GM23248 (cell line): Measurements from ENCODE around the gene CORIN. TPM values are rescaled to one million over a fixed set of nuclear protein-coding genes. Genes with fewer than 3 reads are reported as not detected.

Source experiments
- DNase-seq: peaks from one replicate; pipeline ENCODE4 v3.0.0-alpha.2; 2015
- H2AFZ ChIP-seq: fragments of 200-600 bp; sonication (generic); 2 replicates; pipeline ENCODE4 v1.6.1; 2016; ENCODE audit warnings: antibody characterized with exemption
- H3F3A ChIP-seq: fragments of 200-600 bp; sonication (generic); 2 replicates; pipeline ENCODE4 v1.6.1; 2016; ENCODE audit warnings: mild to moderate bottlenecking, antibody characterized with exemption, mixed run types; ENCODE audit not compliant: insufficient read depth
- H3K27ac ChIP-seq: fragments of 200-600 bp; sonication (generic); 2 replicates; pipeline ENCODE4 v1.5.1; 2016; ENCODE audit warnings: mild to moderate bottlenecking
- H3K27me3 ChIP-seq: fragments of 200-600 bp; sonication (generic); replicated peaks from 2 replicates; pipeline ENCODE4 v1.6.1; 2016; ENCODE audit warnings: mild to moderate bottlenecking; ENCODE audit not compliant: insufficient read depth
- H3K36me3 ChIP-seq: fragments of 200-600 bp; sonication (generic); 2 replicates; pipeline ENCODE4 v1.6.1; 2016; ENCODE audit warnings: low read depth, mild to moderate bottlenecking
- H3K4me1 ChIP-seq: fragments of 200-600 bp; sonication (generic); 2 replicates; pipeline ENCODE4 v1.6.1; 2016; ENCODE audit warnings: mild to moderate bottlenecking; ENCODE audit not compliant: insufficient read depth
- H3K4me2 ChIP-seq: fragments of 200-600 bp; sonication (generic); one replicate; pipeline ENCODE4 v1.6.1; 2016; ENCODE audit warnings: mild to moderate bottlenecking; ENCODE audit not compliant: unreplicated experiment
- H3K4me3 ChIP-seq: fragments of 200-600 bp; sonication (generic); 2 replicates; pipeline ENCODE4 v1.5.1; 2016; ENCODE audit warnings: mild to moderate bottlenecking
- H3K79me2 ChIP-seq: fragments of 200-600 bp; sonication (generic); 2 replicates; pipeline ENCODE4 v1.6.1; 2016; ENCODE audit warnings: mild to moderate bottlenecking; ENCODE audit not compliant: insufficient read depth
- H3K9ac ChIP-seq: fragments of 200-600 bp; sonication (generic); 2 replicates; pipeline ENCODE4 v1.6.1; 2016; ENCODE audit warnings: mild to moderate bottlenecking
- H3K9me2 ChIP-seq: fragments of 200-600 bp; sonication (generic); 2 replicates; pipeline ENCODE4 v1.6.1; 2016; ENCODE audit warnings: mixed run types, mild to moderate bottlenecking, moderate library complexity; ENCODE audit not compliant: insufficient read depth
- H3K9me3 ChIP-seq: fragments of 200-600 bp; sonication (generic); one replicate; pipeline ENCODE4 v1.6.1; 2017; ENCODE audit warnings: low read depth
- H4K20me1 ChIP-seq: fragments of 200-600 bp; sonication (generic); 2 replicates; pipeline ENCODE4 v1.6.0; 2016; ENCODE audit not compliant: insufficient read depth
- EZH2 ChIP-seq: fragments of 200-600 bp; sonication (generic); IDR thresholded peaks from 2 replicates; pipeline ENCODE4 v1.6.1; 2018; ENCODE audit warnings: antibody characterized with exemption, mild to moderate bottlenecking; ENCODE audit not compliant: insufficient read depth, poor library complexity, severe bottlenecking
- EZH2phosphoT487 ChIP-seq: fragments of 200-600 bp; sonication (generic); IDR thresholded peaks from 2 replicates; pipeline ENCODE4 v1.6.1; 2018; ENCODE audit warnings: antibody characterized with exemption, moderate library complexity, mild to moderate bottlenecking, low read depth; ENCODE audit not compliant: insufficient read depth
- WGBS, 2 experiments: methylation state at CpG; one replicate each; pipeline ENCODE4 v1.1.6; 2015 to 2017; ENCODE audit warnings: low lambda C conversion rate in 2 of 2, low coverage in 1 of 2; ENCODE audit errors: missing lambda C conversion rate in 2 of 2; 5-methylcytosine and 5-hydroxymethylcytosine counted together
- in situ Hi-C: fragments of 300-500 bp; cut with MboI; formaldehyde crosslinking; loops from 2 replicates; pipeline ENCODE4 v1.15.0; 2020
- polyA plus RNA-seq: library from polyadenylated mRNA; unstranded; fragments of >200 nt; fragmentation: Nextera tagmentation; extraction: Ambion mirVana; gene quantifications from 2 replicates; pipeline ENCODE4 v1.2.1, GENCODE V29; 2016
- total RNA-seq: library from RNA; depleted of rRNA; stranded (reverse); fragments of >200 nt; shearing (Covaris generic); gene quantifications from 2 replicates; pipeline ENCODE4 v1.2.3, GENCODE V29; 2014

Gene CORIN
- total and polyA plus RNA-seq, 2 experiments from 2014 or later: 0.70 to 0.86 TPM

DNA sequence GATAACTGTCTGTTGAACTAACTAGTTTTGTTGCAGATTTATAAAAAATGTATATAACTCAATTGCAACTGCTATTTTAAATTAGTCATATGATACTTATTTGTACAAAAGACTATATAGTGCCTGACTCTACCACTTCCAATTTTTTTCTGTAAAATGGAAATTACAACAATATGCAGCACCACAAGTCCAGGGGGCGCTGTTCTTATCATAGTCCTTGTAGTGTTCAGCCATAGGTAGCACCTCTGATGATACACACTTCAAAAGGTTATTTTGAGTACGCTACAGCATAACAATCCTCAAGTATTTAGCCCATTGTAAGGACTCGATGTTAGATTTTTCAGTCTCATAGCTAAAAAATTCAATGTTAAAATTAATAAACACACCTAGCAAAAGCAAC is 174.9 kb downstream of the CORIN start:
- peak; percentile 42 for DNase-seq
- in situ Hi-C loops: loop anchor here (10.0 kb wide), 1 partner anchor 272 kb away; no protein-coding TSS in a partner anchor
- Histone ChIP-seq H3K4me3 (no peak overlapping the region), H3K27ac (no peak overlapping the region), H3K4me2 (no peak overlapping the region), H3K9me3 (no peaks in the 10 kb centered on the region), H3K36me3 (no peaks in the 10 kb centered on the region), H3K9ac (no peak overlapping the region), H3K79me2 (no peaks in the 10 kb centered on the region), H2AFZ (no peak overlapping the region), H3F3A (no peaks in the 10 kb centered on the region), H3K4me1 (no peaks in the 10 kb centered on the region), H3K27me3 (no peaks in the 10 kb centered on the region), H4K20me1 (no peaks in the 10 kb centered on the region), H3K9me2 (no peaks in the 10 kb centered on the region)
- 78 to 80% methylated on average over 3 of the region's 3 CpGs for whole genome bisulfite sequencing, 2 experiments
- TF ChIP-seq EZH2: no peak
- TF ChIP-seq EZH2phosphoT487: no peak

DNA sequence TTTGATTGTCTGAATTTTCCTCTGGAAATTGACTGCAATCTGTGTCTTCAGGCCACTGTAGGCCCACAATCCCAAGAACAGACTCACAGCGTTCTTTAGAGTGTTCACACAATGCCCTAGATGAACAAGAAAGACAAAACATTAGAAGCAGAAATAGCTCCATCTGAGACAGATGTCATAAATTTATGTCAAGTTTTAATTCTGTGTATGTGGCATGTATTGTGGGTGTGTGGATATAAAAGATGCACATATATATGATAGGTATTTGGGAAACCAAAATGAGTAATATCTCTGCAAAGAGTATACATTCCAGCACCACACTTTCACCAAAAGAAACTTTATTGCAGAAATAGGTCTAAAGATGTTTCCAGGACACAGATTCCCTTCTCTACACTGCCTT is 176.1 kb downstream of the CORIN start:
- no peak for DNase-seq
- Histone ChIP-seq H3K4me1 (no peaks in the 10 kb centered on the region), H3K9me3 (no peaks in the 10 kb centered on the region), H3K4me2 (no peak overlapping the region), H3K36me3 (no peaks in the 10 kb centered on the region), H3K79me2 (no peaks in the 10 kb centered on the region), H3K9ac (no peak overlapping the region), H3F3A (no peaks in the 10 kb centered on the region), H3K4me3 (no peak overlapping the region), H2AFZ (no peak overlapping the region), H3K9me2 (no peaks in the 10 kb centered on the region), H3K27ac (no peak overlapping the region), H4K20me1 (no peaks in the 10 kb centered on the region), H3K27me3 (no peaks in the 10 kb centered on the region)
- TF ChIP-seq EZH2 (no peak), EZH2phosphoT487 (no peak)
- 72 to 76% methylated on average over 1 of the region's 1 CpG for WGBS, 2 experiments
- in situ Hi-C loops: loop anchor here (10.0 kb wide), 1 partner anchor 273 kb away; no protein-coding TSS in a partner anchor

DNA sequence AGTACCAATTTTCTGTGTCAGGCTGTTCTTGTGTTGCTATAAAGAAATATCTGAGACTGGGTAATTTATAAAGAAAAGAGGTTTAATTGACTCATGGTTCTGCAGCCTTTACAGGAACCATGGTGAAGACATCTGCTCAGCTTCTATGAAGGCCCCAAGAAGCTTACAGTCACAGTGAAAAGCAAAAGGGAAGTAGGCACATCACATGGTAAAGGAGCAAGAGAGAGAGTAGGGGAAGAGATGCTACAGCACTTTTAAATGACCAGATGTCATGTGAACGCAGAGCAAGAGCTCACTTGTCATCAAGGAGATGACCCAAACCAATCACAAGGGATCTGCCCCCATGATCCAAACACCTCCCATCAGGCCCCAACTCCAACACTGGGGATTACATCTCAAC is 178.5 kb downstream of the CORIN start:
- no peak overlapping the region for H3K27ac ChIP-seq
- no peaks in the 10 kb centered on the region for H4K20me1 ChIP-seq
- no peaks in the 10 kb centered on the region for H3K4me1 ChIP-seq
- no peaks in the 10 kb centered on the region for H3F3A ChIP-seq
- no peaks in the 10 kb centered on the region for H3K36me3 ChIP-seq
- H3K79me2 ChIP-seq: no peaks in the 10 kb centered on the region
- no peak for DNase-seq
- no peaks in the 10 kb centered on the region for H3K27me3 ChIP-seq
- H3K4me3 ChIP-seq: no peak overlapping the region
- in situ Hi-C loops: no loop called here
- H2AFZ ChIP-seq: no peak overlapping the region
- TF ChIP-seq EZH2phosphoT487: no peak
- no peak overlapping the region for H3K4me2 ChIP-seq
- no peak overlapping the region for H3K9ac ChIP-seq
- no peaks in the 10 kb centered on the region for H3K9me2 ChIP-seq
- 63 to 92% methylated on average over 1 of the region's 1 CpG for WGBS, 2 experiments
- no peaks in the 10 kb centered on the region for H3K9me3 ChIP-seq

DNA sequence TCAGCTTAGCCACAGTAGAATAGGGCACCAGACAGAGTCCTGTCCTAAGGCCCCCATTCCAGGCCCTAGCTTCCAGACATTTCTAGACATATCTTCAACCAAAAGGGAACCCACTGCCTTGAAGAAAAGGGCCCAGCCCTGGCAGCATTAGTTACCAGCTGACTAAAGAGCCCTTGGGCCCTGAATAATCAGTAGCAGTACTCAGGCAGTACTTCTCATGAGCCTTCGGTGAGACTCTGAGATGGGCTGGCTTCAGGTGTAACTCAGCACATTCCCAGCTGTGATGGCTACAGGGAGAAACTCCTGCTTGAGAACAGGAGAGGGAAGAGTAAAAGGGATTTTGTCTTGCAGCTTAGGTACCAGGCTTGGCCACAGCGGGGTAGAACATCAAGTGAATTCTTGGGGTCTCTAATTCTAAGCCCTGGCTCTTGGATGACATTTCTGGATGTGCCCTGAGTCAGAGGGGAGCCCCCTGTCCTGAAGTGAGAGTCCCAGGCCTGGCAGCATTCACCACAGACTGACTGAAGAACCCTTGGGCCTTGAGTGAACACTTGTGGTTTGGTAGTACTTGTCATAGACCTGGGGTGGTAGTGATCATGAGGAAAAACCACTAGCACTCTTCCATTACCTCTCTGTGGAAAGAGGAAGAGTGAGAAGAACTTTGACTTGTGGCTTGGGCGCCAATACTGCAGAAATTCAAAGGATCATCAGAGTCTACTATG is 182.7 kb downstream of the CORIN start:
- WGBS, 2 experiments: 60 to 69% methylated on average over 3 of the region's 3 CpGs
- no peaks in the 10 kb centered on the region for H3K9me2 ChIP-seq
- H3K9me3 ChIP-seq: no peaks in the 10 kb centered on the region
- no peak overlapping the region for H3K4me3 ChIP-seq
- no peaks in the 10 kb centered on the region for H3K4me1 ChIP-seq
- in situ Hi-C loops: no loop called here
- no peak overlapping the region for H3K4me2 ChIP-seq
- DNase-seq: no peak
- H3K27ac ChIP-seq: no peak overlapping the region
- no peak overlapping the region for H3K9ac ChIP-seq
- H3K27me3 ChIP-seq: no peaks in the 10 kb centered on the region; the same call in 1 of the 2 replicates
- no peaks in the 10 kb centered on the region for H3K79me2 ChIP-seq
- no peaks in the 10 kb centered on the region for H4K20me1 ChIP-seq
- TF ChIP-seq EZH2phosphoT487: no peak
- TF ChIP-seq EZH2: no peak
- H3F3A ChIP-seq: no peaks in the 10 kb centered on the region
- H3K36me3 ChIP-seq: no peaks in the 10 kb centered on the region
- no peak overlapping the region for H2AFZ ChIP-seq

DNA sequence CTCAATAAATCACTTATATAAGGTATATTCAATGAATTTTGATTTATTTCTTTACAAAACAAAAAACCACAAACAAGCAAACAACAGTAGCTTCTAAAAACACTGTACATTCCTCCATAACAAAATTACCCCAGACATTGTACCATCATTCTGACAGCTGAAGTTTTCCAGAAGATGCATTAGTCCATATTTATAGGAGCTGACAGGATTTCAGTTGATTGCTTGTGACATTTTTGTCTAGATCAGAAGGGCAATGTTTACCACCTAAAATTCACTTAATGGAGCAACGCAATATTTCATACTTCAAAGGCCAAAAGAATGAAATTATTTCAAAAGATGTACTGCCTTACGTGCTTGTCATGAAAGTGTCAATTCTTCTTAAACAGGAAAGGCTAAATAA is 185.8 kb downstream of the CORIN start:
- DNase-seq: no peak
- H3K27ac ChIP-seq: no peak overlapping the region
- no peaks in the 10 kb centered on the region for H3K9me2 ChIP-seq
- H3F3A ChIP-seq: no peaks in the 10 kb centered on the region
- no peaks in the 10 kb centered on the region for H3K4me1 ChIP-seq
- TF ChIP-seq EZH2phosphoT487: no peak
- no peak for TF ChIP-seq EZH2
- no peaks in the 10 kb centered on the region for H3K9me3 ChIP-seq
- no peaks in the 10 kb centered on the region for H3K36me3 ChIP-seq
- no peak overlapping the region for H3K4me3 ChIP-seq
- 51 to 69% methylated on average over 2 of the region's 2 CpGs for whole genome bisulfite sequencing, 2 experiments
- no peak overlapping the region for H3K4me2 ChIP-seq
- in situ Hi-C loops: no loop called here
- H3K79me2 ChIP-seq: no peaks in the 10 kb centered on the region
- no peaks in the 10 kb centered on the region for H4K20me1 ChIP-seq
- H2AFZ ChIP-seq: no peak overlapping the region
- no peaks in the 10 kb centered on the region; the same call in 1 of the 2 replicates for H3K27me3 ChIP-seq
- H3K9ac ChIP-seq: no peak overlapping the region
